CD14-positive monocyte (primary cell): ENCODE measurements around the gene DNMT3A. TPM values are rescaled to one million over a fixed set of nuclear protein-coding genes. Genes with fewer than 3 reads are reported as not detected.

Experiments
- DNase-seq, 3 donors: peaks; one replicate each; pipeline ENCODE4 v3.0.0-alpha.2; 2011 to 2022
- H2AFZ ChIP-seq: 2 replicates; pipeline ENCODE4 v1.6.0; 2012; ENCODE audit warnings: mild to moderate bottlenecking, low read depth, low read length, inconsistent platforms; ENCODE audit not compliant: insufficient read depth, poor library complexity, severe bottlenecking
- H3K27ac ChIP-seq, 2 donors: 1 replicate in 1 of 2; 2 replicates in 1 of 2; pipeline ENCODE4 v1.5.1; 2012 to 2013; ENCODE audit warnings: low read length in 2 of 2, control low read depth in 1 of 2, inconsistent platforms in 1 of 2, low read depth in 1 of 2, mild to moderate bottlenecking in 1 of 2
- H3K27me3 ChIP-seq, 2 donors: one replicate each; pipeline versions ENCODE4 v1.6.0 to v1.6.1; 2011 to 2013; ENCODE audit warnings: low read length in 2 of 2; ENCODE audit not compliant: control insufficient read depth in 2 of 2, insufficient read depth in 2 of 2
- H3K36me3 ChIP-seq, 2 donors: replicated peaks in 1 of 2; 1 replicate in 1 of 2; 2 replicates in 1 of 2; pipeline versions ENCODE4 v1.5.1 to v1.6.1; 2012 to 2013; ENCODE audit warnings: low read length in 2 of 2, control low read depth in 1 of 2, inconsistent platforms in 1 of 2, mild to moderate bottlenecking in 1 of 2; ENCODE audit not compliant: insufficient read depth in 2 of 2, control insufficient read depth in 1 of 2
- H3K4me1 ChIP-seq, 2 donors: 1 replicate in 1 of 2; 2 replicates in 1 of 2; pipeline versions ENCODE4 v1.5.1 to v1.6.1; 2012 to 2013; ENCODE audit warnings: low read length in 2 of 2, control low read depth in 1 of 2, inconsistent platforms in 1 of 2, mild to moderate bottlenecking in 1 of 2, moderate library complexity in 1 of 2; ENCODE audit not compliant: insufficient read depth in 2 of 2, control insufficient read depth in 1 of 2
- H3K4me2 ChIP-seq: replicated peaks from 2 replicates; pipeline ENCODE3; 2012; ENCODE audit warnings: low read length, moderate library complexity, mild to moderate bottlenecking; ENCODE audit not compliant: poor library complexity, severe bottlenecking; ENCODE audit errors: extremely low read depth
- H3K4me3 ChIP-seq, 3 experiments: fragments of 200-600 bp in 1 of 3; sonication (generic) in 1 of 3; replicated peaks in 1 of 3; 1 replicate in 2 of 3; 2 replicates in 1 of 3; pipeline ENCODE4 v1.5.1; 2011 to 2013; ENCODE audit warnings: low read length in 3 of 3, mild to moderate bottlenecking in 3 of 3, control low read depth in 2 of 3, low read depth in 2 of 3, inconsistent platforms in 1 of 3, moderate library complexity in 1 of 3
- H3K79me2 ChIP-seq: 2 replicates; pipeline ENCODE4 v1.6.0; 2012; ENCODE audit warnings: mild to moderate bottlenecking, control low read depth, inconsistent platforms, low read length, moderate library complexity; ENCODE audit not compliant: insufficient read depth
- H3K9ac ChIP-seq: 2 replicates; pipeline ENCODE4 v1.6.0; 2017; ENCODE audit warnings: low read length, mild to moderate bottlenecking; ENCODE audit not compliant: insufficient read depth, poor library complexity, severe bottlenecking
- H3K9me3 ChIP-seq, 2 donors: replicated peaks in 1 of 2; 1 replicate in 1 of 2; 2 replicates in 1 of 2; pipeline versions ENCODE4 v1.5.1 to v1.6.1; 2012 to 2013; ENCODE audit warnings: low read length in 2 of 2, control low read depth in 1 of 2; ENCODE audit not compliant: control insufficient read depth in 1 of 2, insufficient read depth in 1 of 2
- H4K20me1 ChIP-seq: 2 replicates; pipeline ENCODE4 v1.6.0; 2012; ENCODE audit warnings: mild to moderate bottlenecking, low read length, control low read depth, moderate library complexity; ENCODE audit not compliant: insufficient read depth
- H3K27ac Mint-ChIP-seq, 7 donors: one replicate each; pipeline ENCODE4 v1.8.0; 2020; ENCODE audit warnings: mild to moderate bottlenecking in 7 of 7, mixed read lengths in 7 of 7, moderate library complexity in 6 of 7, inconsistent platforms in 2 of 7
- H3K27me3 Mint-ChIP-seq, 3 donors: one replicate each; pipeline ENCODE4 v1.8.0; 2021 to 2022; ENCODE audit warnings: low read depth in 3 of 3, mild to moderate bottlenecking in 3 of 3, mixed read lengths in 3 of 3, moderate library complexity in 3 of 3, inconsistent platforms in 1 of 3
- H3K36me3 Mint-ChIP-seq, 2 donors: one replicate each; pipeline ENCODE4 v1.8.0; 2020; ENCODE audit warnings: mixed read lengths in 2 of 2, inconsistent platforms in 1 of 2, mild to moderate bottlenecking in 1 of 2
- H3K4me1 Mint-ChIP-seq: one replicate; pipeline ENCODE4 v1.8.0; 2020; ENCODE audit warnings: mild to moderate bottlenecking, mixed read lengths
- H3K4me3 Mint-ChIP-seq, 2 donors: one replicate each; pipeline ENCODE4 v1.8.0; 2020; ENCODE audit warnings: mild to moderate bottlenecking in 2 of 2, mixed read lengths in 2 of 2, moderate library complexity in 1 of 2
- H3K9me3 Mint-ChIP-seq, 7 donors: one replicate each; pipeline ENCODE4 v1.8.0; 2020 to 2022; ENCODE audit warnings: mixed read lengths in 7 of 7, mild to moderate bottlenecking in 6 of 7, moderate library complexity in 6 of 7, inconsistent platforms in 2 of 7
- WGBS: methylation state at CpG from one replicate; pipeline ENCODE4 v1.1.5; 2013; ENCODE audit warnings: missing lambda C conversion rate; ENCODE audit not compliant: insufficient coverage; 5-methylcytosine and 5-hydroxymethylcytosine counted together
- intact Hi-C, 2 donors: fragments of 100-400 bp; cut with micrococcal nuclease; formaldehyde crosslinking; loops; one replicate each; pipeline versions ENCODE4 v1.15.0 to v1.15.1; 2023
- polyA plus RNA-seq, 3 donors: library from polyadenylated mRNA; depleted of rRNA in 1 of 3; unstranded in 2 of 3; stranded (reverse) in 1 of 3; fragments of 300-500 nt in 2 of 3; fragments of >200 nt in 1 of 3; fragmentation: Illumina TruSeq in 2 of 3; gene quantifications; 1 replicate in 2 of 3; 2 replicates in 1 of 3; pipeline ENCODE4 v1.2.3, GENCODE V29; 2012 to 2021
- TF ChIP-seq, protein P1 (sequence below): fragments of 200-600 bp; IDR thresholded peaks from one replicate; pipeline ENCODE4 v1.8.0; 2022; ENCODE audit warnings: antibody characterized with exemption, mild to moderate bottlenecking

The DNMT3A gene
- polyA plus RNA-seq, 3 donors: 1.7 to 7.9 (median 2.7) TPM

DNA sequence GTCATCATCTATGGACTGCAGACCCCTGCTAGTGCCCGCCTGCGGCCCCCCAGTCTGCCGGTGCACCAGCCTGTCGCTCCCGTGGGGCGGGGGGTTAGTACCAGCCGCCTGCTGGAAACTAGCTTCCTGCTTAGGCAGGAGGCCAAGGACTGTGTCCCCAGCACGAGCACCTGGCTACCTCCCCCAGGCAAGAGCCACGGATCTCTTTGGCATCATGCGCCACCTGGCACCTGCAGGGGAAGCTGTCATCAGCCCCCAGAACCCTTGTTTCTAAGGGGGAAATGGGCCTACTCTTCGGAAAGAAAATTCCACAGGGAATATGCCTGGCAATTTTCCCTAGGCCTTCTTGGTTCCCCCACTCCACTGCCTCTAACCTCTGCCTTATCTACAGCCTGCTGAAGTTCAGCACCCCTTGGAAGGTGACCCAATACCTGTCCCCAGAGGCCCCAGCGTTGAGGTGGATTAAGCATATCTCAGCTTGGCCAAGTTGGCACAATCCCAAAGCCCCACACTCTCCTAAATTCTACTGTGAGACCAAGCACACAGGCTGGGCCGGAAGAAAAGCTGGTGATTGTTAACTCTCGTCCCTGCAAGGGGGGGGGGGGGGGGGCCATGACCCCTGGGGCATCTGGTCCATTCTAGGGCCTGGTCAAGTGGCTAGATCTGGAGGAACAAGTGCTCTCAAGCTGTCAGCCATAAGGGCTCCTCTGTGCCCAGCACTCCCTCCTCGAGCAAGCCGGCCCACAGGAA lies 111.4 kb downstream of the DNMT3A start:
- Histone ChIP-seq H3K36me3 (peaks cover 29 to 42% of the 10 kb centered on the region in 2 donors), H3K27me3 (no peaks in the 10 kb centered on the region), H2AFZ (no peak overlapping the region), H3K79me2 (no peaks in the 10 kb centered on the region), H3K27ac (no peak overlapping the region), H3K9ac (no peak overlapping the region), H3K4me2 (no peak overlapping the region), H3K4me1 (no peaks in the 10 kb centered on the region), H4K20me1 (no peaks in the 10 kb centered on the region), H3K9me3 (no peaks in the 10 kb centered on the region), H3K4me3 (no peak overlapping the region)
- TF ChIP-seq, protein P1, sequence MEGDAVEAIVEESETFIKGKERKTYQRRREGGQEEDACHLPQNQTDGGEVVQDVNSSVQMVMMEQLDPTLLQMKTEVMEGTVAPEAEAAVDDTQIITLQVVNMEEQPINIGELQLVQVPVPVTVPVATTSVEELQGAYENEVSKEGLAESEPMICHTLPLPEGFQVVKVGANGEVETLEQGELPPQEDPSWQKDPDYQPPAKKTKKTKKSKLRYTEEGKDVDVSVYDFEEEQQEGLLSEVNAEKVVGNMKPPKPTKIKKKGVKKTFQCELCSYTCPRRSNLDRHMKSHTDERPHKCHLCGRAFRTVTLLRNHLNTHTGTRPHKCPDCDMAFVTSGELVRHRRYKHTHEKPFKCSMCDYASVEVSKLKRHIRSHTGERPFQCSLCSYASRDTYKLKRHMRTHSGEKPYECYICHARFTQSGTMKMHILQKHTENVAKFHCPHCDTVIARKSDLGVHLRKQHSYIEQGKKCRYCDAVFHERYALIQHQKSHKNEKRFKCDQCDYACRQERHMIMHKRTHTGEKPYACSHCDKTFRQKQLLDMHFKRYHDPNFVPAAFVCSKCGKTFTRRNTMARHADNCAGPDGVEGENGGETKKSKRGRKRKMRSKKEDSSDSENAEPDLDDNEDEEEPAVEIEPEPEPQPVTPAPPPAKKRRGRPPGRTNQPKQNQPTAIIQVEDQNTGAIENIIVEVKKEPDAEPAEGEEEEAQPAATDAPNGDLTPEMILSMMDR: no peak
- Mint-ChIP-seq H3K36me3 (peaks cover 31 to 33% of the 10 kb centered on the region in 2 donors), H3K4me1 (peaks cover 15% of the 10 kb centered on the region), H3K27me3 (peaks cover 0 to 4% (median 0%) of the 10 kb centered on the region in 3 donors), H3K27ac (peak overlapping the region in 1 of 7 donors; percentile 30), H3K9me3 (no peaks in the 10 kb centered on the region), H3K4me3 (no peak overlapping the region)
- DNase-seq: no peak
- WGBS: 60% methylated on average over 14 of the region's 16 CpGs
- intact Hi-C loops: no loop called here

DNA sequence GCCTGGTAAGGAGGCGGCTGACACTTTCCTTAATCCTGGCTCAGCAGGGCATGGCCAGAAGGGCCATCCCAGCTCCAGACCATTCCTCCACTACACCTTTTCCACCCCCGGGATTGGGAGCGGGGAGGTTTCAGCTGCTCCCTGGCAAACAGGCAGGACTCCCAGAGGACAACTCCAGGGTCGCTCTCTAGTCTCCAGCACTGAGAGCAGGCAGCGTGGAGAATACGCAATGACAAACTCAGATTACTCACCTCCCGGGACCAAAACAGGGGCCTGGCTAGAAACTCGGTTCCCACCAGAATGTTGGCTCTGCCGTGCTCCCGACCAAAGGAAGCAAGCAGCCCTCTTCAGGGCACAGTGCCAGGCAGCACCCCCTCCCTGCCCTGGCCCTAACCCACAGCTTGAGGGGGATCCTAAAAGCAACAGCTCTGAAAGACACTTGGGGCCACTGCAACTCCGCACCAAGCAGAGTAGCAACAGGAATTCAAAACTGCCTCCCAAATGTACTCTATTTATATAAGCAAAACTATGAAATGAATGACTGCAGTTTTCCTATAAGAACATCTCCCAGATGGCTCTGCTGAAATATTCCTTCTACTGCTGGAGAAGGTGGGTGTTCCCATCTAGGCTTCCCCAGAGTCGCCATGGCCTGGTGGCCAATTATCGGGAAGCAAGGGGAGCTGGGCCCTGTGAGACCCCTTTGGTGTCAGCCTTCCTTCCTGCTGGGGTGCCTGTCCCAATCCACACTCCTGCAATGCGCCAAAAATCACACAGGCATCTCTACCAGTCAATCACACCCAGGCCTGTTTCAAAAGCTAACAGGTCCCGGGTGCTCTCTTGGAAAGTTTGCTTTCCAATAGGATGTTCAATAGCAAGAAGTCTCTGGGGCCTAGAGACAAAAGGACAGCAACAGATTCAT lies 112.2 kb downstream of the DNMT3A start:
- Histone ChIP-seq H3K36me3 (peaks cover 25 to 34% of the 10 kb centered on the region in 2 donors), H2AFZ (no peak overlapping the region), H3K4me2 (no peak overlapping the region), H3K4me1 (no peaks in the 10 kb centered on the region), H3K27ac (no peak overlapping the region), H3K27me3 (no peaks in the 10 kb centered on the region), H4K20me1 (no peaks in the 10 kb centered on the region), H3K9me3 (no peaks in the 10 kb centered on the region), H3K4me3 (no peak overlapping the region), H3K79me2 (no peaks in the 10 kb centered on the region), H3K9ac (no peak overlapping the region)
- Mint-ChIP-seq H3K27me3 (peaks cover 0 to 4% (median 0%) of the 10 kb centered on the region in 3 donors), H3K27ac (no peak overlapping the region), H3K4me3 (no peak overlapping the region), H3K4me1 (peaks cover 15% of the 10 kb centered on the region), H3K36me3 (peaks cover 22 to 26% of the 10 kb centered on the region in 2 donors), H3K9me3 (no peaks in the 10 kb centered on the region)
- WGBS: 68% methylated on average over 12 of the region's 15 CpGs
- TF ChIP-seq, protein P1: no peak
- intact Hi-C loops: no loop called here
- no peak for DNase-seq
